GM23248 (cell line): ENCODE results near the gene APBA2. TPM values are rescaled to one million over a fixed set of nuclear protein-coding genes. Genes with fewer than 3 reads are reported as not detected.

Experiments used
- DNase-seq: peaks from one replicate; pipeline ENCODE4 v3.0.0-alpha.2; 2015
- H2AFZ ChIP-seq: fragments of 200-600 bp; sonication (generic); 2 replicates; pipeline ENCODE4 v1.6.1; 2016; ENCODE audit warnings: antibody characterized with exemption
- H3F3A ChIP-seq: fragments of 200-600 bp; sonication (generic); 2 replicates; pipeline ENCODE4 v1.6.1; 2016; ENCODE audit warnings: mild to moderate bottlenecking, antibody characterized with exemption, mixed run types; ENCODE audit not compliant: insufficient read depth
- H3K27ac ChIP-seq: fragments of 200-600 bp; sonication (generic); 2 replicates; pipeline ENCODE4 v1.5.1; 2016; ENCODE audit warnings: mild to moderate bottlenecking
- H3K27me3 ChIP-seq: fragments of 200-600 bp; sonication (generic); replicated peaks from 2 replicates; pipeline ENCODE4 v1.6.1; 2016; ENCODE audit warnings: mild to moderate bottlenecking; ENCODE audit not compliant: insufficient read depth
- H3K36me3 ChIP-seq: fragments of 200-600 bp; sonication (generic); 2 replicates; pipeline ENCODE4 v1.6.1; 2016; ENCODE audit warnings: low read depth, mild to moderate bottlenecking
- H3K4me1 ChIP-seq: fragments of 200-600 bp; sonication (generic); 2 replicates; pipeline ENCODE4 v1.6.1; 2016; ENCODE audit warnings: mild to moderate bottlenecking; ENCODE audit not compliant: insufficient read depth
- H3K4me2 ChIP-seq: fragments of 200-600 bp; sonication (generic); one replicate; pipeline ENCODE4 v1.6.1; 2016; ENCODE audit warnings: mild to moderate bottlenecking; ENCODE audit not compliant: unreplicated experiment
- H3K4me3 ChIP-seq: fragments of 200-600 bp; sonication (generic); 2 replicates; pipeline ENCODE4 v1.5.1; 2016; ENCODE audit warnings: mild to moderate bottlenecking
- H3K79me2 ChIP-seq: fragments of 200-600 bp; sonication (generic); 2 replicates; pipeline ENCODE4 v1.6.1; 2016; ENCODE audit warnings: mild to moderate bottlenecking; ENCODE audit not compliant: insufficient read depth
- H3K9ac ChIP-seq: fragments of 200-600 bp; sonication (generic); 2 replicates; pipeline ENCODE4 v1.6.1; 2016; ENCODE audit warnings: mild to moderate bottlenecking
- H3K9me2 ChIP-seq: fragments of 200-600 bp; sonication (generic); 2 replicates; pipeline ENCODE4 v1.6.1; 2016; ENCODE audit warnings: mixed run types, mild to moderate bottlenecking, moderate library complexity; ENCODE audit not compliant: insufficient read depth
- H3K9me3 ChIP-seq: fragments of 200-600 bp; sonication (generic); one replicate; pipeline ENCODE4 v1.6.1; 2017; ENCODE audit warnings: low read depth
- H4K20me1 ChIP-seq: fragments of 200-600 bp; sonication (generic); 2 replicates; pipeline ENCODE4 v1.6.0; 2016; ENCODE audit not compliant: insufficient read depth
- EZH2 ChIP-seq: fragments of 200-600 bp; sonication (generic); IDR thresholded peaks from 2 replicates; pipeline ENCODE4 v1.6.1; 2018; ENCODE audit warnings: antibody characterized with exemption, mild to moderate bottlenecking; ENCODE audit not compliant: insufficient read depth, poor library complexity, severe bottlenecking
- EZH2phosphoT487 ChIP-seq: fragments of 200-600 bp; sonication (generic); IDR thresholded peaks from 2 replicates; pipeline ENCODE4 v1.6.1; 2018; ENCODE audit warnings: antibody characterized with exemption, moderate library complexity, mild to moderate bottlenecking, low read depth; ENCODE audit not compliant: insufficient read depth
- WGBS, 2 experiments: methylation state at CpG; one replicate each; pipeline ENCODE4 v1.1.6; 2015 to 2017; ENCODE audit warnings: low lambda C conversion rate in 2 of 2, low coverage in 1 of 2; ENCODE audit errors: missing lambda C conversion rate in 2 of 2; 5-methylcytosine and 5-hydroxymethylcytosine counted together
- in situ Hi-C: fragments of 300-500 bp; cut with MboI; formaldehyde crosslinking; loops from 2 replicates; pipeline ENCODE4 v1.15.0; 2020
- polyA plus RNA-seq: library from polyadenylated mRNA; unstranded; fragments of >200 nt; fragmentation: Nextera tagmentation; extraction: Ambion mirVana; gene quantifications from 2 replicates; pipeline ENCODE4 v1.2.1, GENCODE V29; 2016
- total RNA-seq: library from RNA; depleted of rRNA; stranded (reverse); fragments of >200 nt; shearing (Covaris generic); gene quantifications from 2 replicates; pipeline ENCODE4 v1.2.3, GENCODE V29; 2014

APBA2 gene
- total and polyA plus RNA-seq, 2 experiments from 2014 or later = 0.23 to 0.65 TPM

DNA sequence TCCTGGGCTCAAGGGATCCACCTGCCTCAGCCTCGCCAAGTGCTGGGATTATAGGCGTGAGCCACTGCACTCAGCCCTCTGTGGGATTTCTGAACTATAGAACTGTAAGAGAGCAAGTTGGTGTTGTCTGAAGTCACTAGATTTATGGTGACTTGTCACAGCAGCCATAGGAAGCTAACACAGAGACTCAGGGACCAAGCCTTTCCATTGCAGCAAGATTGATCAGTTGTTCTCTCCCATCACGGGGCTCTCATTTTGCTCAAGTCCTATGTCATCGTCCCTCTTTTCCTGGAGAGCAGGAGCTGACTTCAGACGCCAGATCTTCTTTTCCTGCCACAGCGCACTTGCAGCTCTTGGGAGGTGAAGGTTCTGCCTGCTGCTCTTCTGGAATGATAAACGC lies 61.0 kb downstream of the APBA2 start:
- no peaks in the 10 kb centered on the region for H3K9me2 ChIP-seq
- no peaks in the 10 kb centered on the region for H3K79me2 ChIP-seq
- in situ Hi-C loops = no loop called here
- 31 to 32% methylated on average over 7 of the region's 7 CpGs for WGBS, 2 experiments
- no peaks in the 10 kb centered on the region for H3K9me3 ChIP-seq
- no peaks in the 10 kb centered on the region for H3K27me3 ChIP-seq
- no peak overlapping the region for H3K9ac ChIP-seq
- H2AFZ ChIP-seq = no peak overlapping the region
- TF ChIP-seq EZH2phosphoT487 = no peak
- TF ChIP-seq EZH2 = no peak
- H3K27ac ChIP-seq = no peak overlapping the region
- no peaks in the 10 kb centered on the region for H3F3A ChIP-seq
- no peak for DNase-seq
- H3K4me1 ChIP-seq = no peaks in the 10 kb centered on the region
- no peaks in the 10 kb centered on the region for H4K20me1 ChIP-seq
- no peak overlapping the region for H3K4me2 ChIP-seq
- no peak overlapping the region for H3K4me3 ChIP-seq
- no peaks in the 10 kb centered on the region for H3K36me3 ChIP-seq

DNA sequence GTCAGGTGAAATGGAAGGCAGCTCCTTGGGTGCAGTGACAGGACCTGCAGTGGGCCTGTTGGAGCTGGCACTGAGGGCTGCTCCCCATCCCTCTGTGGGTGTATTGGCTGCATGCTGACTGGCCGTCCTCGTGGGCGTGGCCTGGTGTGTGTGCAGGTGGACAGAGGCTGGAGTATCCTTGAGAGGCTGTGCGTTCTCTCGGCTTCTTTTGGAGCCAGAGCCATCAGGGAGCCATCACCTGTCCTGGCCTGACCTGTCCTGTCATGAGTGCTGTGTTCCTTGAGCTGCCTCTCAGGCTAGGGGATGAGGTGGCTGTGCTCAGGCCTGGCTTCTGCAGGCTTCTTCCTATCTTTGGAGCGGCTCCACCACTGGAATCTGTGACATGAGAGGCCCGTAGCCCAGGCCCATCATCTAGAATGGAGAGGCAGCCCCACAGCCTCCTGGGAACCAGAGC lies 61.5 kb downstream of the APBA2 start:
- DNase-seq = no peak
- Histone ChIP-seq H3F3A (no peaks in the 10 kb centered on the region), H3K36me3 (no peaks in the 10 kb centered on the region), H4K20me1 (no peaks in the 10 kb centered on the region), H3K27ac (no peak overlapping the region), H3K9ac (no peak overlapping the region), H3K4me1 (no peaks in the 10 kb centered on the region), H3K27me3 (no peaks in the 10 kb centered on the region), H2AFZ (no peak overlapping the region), H3K9me3 (no peaks in the 10 kb centered on the region), H3K4me2 (no peak overlapping the region), H3K79me2 (no peaks in the 10 kb centered on the region), H3K9me2 (no peaks in the 10 kb centered on the region), H3K4me3 (no peak overlapping the region)
- TF ChIP-seq EZH2 (no peak), EZH2phosphoT487 (no peak)
- in situ Hi-C loops = no loop called here
- WGBS, 2 experiments = 10 to 18% methylated on average over 7 of the region's 7 CpGs

DNA sequence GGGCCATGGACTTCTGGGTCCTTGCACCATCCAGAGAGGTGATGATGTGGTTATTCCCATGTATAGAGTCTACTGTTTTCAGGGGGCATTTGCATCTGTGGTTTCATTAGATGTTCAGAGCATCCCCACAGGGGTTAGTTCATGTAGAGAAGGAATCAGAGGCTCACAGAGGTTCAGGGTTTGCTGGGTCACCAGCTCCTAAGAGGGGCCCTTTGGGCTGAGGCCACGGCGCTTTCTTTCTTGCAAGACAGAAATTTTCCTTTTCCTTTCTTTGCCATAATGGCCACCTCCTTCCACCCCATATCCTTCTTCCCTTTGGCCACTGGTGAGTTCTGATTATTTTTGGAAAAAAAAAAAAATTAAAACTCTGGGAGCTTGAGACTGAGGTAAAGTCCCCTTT lies 62.3 kb downstream of the APBA2 start:
- Histone ChIP-seq H3K36me3 (no peaks in the 10 kb centered on the region), H3K9me3 (no peaks in the 10 kb centered on the region), H3F3A (no peaks in the 10 kb centered on the region), H3K4me1 (no peaks in the 10 kb centered on the region), H3K79me2 (no peaks in the 10 kb centered on the region), H3K4me3 (no peak overlapping the region), H4K20me1 (no peaks in the 10 kb centered on the region), H3K9me2 (no peaks in the 10 kb centered on the region), H3K27me3 (no peaks in the 10 kb centered on the region), H3K4me2 (no peak overlapping the region), H2AFZ (no peak overlapping the region), H3K9ac (no peak overlapping the region), H3K27ac (no peak overlapping the region)
- DNase-seq = no peak
- in situ Hi-C loops = no loop called here
- WGBS, 2 experiments = 33 to 74% methylated on average over 2 of the region's 2 CpGs
- TF ChIP-seq EZH2 = no peak

DNA sequence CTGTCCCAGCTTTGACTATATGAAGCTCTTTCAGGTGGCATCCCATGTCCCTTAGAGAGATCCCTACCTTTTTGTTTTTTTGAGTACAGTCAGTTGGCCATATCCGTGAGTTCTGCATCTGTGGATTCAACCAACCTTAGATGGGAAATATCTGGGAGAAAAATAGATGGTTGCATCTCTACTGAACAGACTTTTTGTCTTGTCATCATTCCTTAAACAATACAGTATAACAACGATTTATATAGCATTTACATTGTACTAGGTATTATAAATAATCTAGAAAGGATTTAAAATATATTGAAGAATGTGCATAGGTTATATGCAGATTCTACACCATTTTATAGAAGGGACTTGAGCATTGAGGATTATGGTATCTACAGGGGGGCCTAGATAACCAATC lies 65.1 kb downstream of the APBA2 start:
- no peak for DNase-seq
- 9 to 14% methylated on average over 2 of the region's 2 CpGs for WGBS, 2 experiments

More for the DNA sequence above, 65.1 kb downstream of the APBA2 start:
- Histone ChIP-seq H3K9me3 (no peaks in the 10 kb centered on the region), H3K27me3 (no peaks in the 10 kb centered on the region), H3K9me2 (no peaks in the 10 kb centered on the region), H3K79me2 (no peaks in the 10 kb centered on the region), H3K4me2 (no peak overlapping the region), H2AFZ (no peak overlapping the region), H3K4me3 (no peak overlapping the region), H3K9ac (no peak overlapping the region), H4K20me1 (no peaks in the 10 kb centered on the region), H3F3A (no peaks in the 10 kb centered on the region), H3K4me1 (no peaks in the 10 kb centered on the region), H3K27ac (no peak overlapping the region), H3K36me3 (no peaks in the 10 kb centered on the region)
- TF ChIP-seq EZH2 = no peak
- no peak for TF ChIP-seq EZH2phosphoT487
- in situ Hi-C loops = loop anchor here (10.0 kb wide), 1 partner anchor 56 kb away; no protein-coding TSS in a partner anchor
